ENCODE results near the gene BEAN1.

DNA sequence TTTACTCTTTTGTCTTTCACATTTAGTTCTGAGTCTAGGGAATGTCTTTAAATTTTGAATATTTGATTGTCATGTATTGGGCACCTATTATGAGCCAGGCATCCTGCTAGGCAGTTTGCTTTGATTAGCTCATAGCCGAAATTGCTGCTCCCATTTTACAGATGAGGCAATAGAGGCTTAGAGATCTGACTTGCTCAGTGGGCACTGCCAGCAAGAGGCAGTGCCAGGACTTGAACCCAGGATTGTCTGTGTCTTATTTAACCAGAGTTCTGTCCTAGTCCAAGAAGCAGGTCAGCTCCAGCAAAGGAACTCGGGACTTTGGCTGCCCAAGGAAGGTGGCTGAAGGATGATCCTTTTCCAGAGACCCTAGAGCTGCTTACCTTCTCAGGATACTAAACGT, 24.5 kb downstream of the BEAN1 start:
- TF ChIP-seq POLR2A (IDR thresholded peaks at IDR 0.05; ENCODE audit: low read depth) = no peak
- no peak for TF ChIP-seq POLR2AphosphoS5 (IDR thresholded peaks at IDR 0.05)
